Right ventricle myocardium superior (tissue), 1 donor: Measurements from ENCODE around the gene KIF18B. TPM values are rescaled to one million over a fixed set of nuclear protein-coding genes. Genes with fewer than 3 reads are reported as not detected.

ENCODE experiments used
- ATAC-seq: fragments of 200-7000 bp; cut with Tn5 transposase; one replicate; pipeline ENCODE4 v1.9.1; 2020; ENCODE audit warnings: mild to moderate bottlenecking; ENCODE audit not compliant: poor library complexity
- DNase-seq: peaks from one replicate; pipeline ENCODE4 v3.0.0-alpha.2; 2020
- intact Hi-C: fragments of 100-400 bp; cut with DNase I; formaldehyde crosslinking; loops from one replicate; pipeline ENCODE4 v1.11.2; 2022
- long read RNA-seq: library from polyadenylated mRNA; unstranded; transcript quantifications from one replicate; pipeline ENCODE4 v2.0.0, GENCODE V29; 2021
- total RNA-seq: library from RNA; stranded (reverse); fragmentation: NEBNext Ultra II Directional; extraction: Animal tissue kit (Norgen Biotek cat#: 25700); gene quantifications from one replicate; pipeline ENCODE4 v1.2.1, GENCODE V29; 2021
- donor health status: DM: no; HTN: yes; CAD: no; lungs with severe emphysema.

Gene KIF18B
- total RNA-seq: 1.8 TPM
- long read RNA-seq, partial matches to known transcripts: 8 of 10 reads
- long read RNA-seq, other reads (novel, unspliced or antisense): 2 of 10 reads

DNA sequence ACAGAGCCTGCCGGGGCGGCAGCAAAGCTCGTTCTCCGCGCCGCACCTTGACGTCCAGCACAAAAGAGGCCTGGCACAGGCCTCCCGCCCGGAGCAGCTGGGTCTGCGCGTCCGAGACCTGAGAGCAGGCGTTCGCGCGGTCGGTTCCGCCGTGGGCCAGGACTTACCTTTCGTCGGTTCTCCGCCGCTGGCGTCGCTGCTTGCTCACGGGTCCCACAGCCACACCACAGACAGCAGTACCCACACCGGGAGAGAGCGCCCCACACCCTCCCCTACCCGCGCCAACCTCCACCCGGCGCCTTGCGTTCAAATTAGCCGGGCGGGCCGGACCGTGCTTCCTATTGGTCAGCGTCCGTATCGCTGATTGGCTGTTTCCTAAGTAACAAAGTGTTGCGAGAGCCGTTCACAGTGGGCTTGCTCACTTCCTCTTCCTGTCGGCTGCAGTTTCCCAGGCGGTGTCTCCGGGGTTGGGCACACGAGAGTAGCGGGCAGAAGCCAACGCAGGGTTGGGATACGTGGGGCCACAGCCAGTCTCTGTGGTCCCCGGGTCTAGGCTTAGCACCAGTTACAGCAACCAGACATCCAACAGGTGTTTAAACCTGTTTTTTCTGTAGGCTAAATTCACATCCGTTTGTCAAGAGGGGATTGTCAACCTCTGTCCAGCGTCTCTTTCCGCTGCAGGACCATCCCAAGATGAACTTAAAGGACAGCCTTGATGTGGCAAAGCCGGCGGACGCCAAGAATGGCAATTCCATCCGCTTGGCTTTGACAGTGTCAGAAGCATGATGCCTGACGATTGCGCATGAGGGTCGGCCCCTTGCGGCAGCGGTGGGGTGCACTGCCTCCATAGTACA, at the start of gene KIF18B:
Gene KIF18B (minus strand): TSS at position 313 of the 854 bp plus-strand sequence. CDS start 11,429 bp downstream, outside the sequence.
- intact Hi-C loops: no loop called here
- peak; percentile 91 for DNase-seq
- ATAC-seq: peak; percentile 99

- no peak for DNase-seq
- intact Hi-C loops: no loop called here
- ATAC-seq: no peak
Observed at GRCh38 chr17:44996304-44996703, 48.7 kb upstream of the KIF18B start.

GRCh38 chr17:44995436-44996001, 47.9 kb upstream of the KIF18B start:
- intact Hi-C loops: no loop called here
- DNase-seq (peak; percentile 66), ATAC-seq (peak; percentile 78)

DNA sequence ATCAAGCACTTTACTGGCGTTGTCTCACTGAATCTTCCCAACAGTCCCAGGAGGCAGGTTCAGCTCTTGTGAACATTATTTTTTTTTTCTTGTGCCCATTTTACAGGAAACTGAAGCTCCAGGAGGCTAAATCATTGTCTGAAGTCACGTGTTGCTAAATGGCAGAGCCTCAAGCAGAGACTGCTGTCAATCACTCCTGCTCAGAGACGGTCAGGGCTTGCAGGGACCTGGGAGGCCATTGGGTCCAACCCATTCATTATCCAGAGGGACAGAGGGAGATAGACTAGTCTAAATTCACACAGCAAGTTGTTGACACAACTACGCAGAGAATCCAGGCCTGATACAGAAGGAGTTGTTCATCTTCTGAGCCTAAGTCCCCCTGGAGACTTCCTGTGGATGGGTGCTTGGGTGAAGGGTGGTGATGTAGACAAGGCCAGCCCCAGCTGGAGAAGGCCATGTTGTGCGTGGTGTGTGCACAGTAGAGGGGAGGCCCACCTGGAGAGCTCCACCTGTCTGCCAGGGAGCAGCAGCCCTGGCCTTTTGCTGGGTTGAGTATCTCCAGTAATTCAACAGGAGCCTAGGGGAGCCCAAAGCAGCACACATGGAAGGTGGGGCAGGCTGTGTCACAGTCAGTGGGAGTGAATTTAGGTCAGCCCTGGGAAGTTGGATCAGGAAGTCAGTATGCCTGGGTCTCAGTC, 44.8 kb upstream of the KIF18B start:
- no peak for ATAC-seq
- intact Hi-C loops: no loop called here
- no peak for DNase-seq

DNA sequence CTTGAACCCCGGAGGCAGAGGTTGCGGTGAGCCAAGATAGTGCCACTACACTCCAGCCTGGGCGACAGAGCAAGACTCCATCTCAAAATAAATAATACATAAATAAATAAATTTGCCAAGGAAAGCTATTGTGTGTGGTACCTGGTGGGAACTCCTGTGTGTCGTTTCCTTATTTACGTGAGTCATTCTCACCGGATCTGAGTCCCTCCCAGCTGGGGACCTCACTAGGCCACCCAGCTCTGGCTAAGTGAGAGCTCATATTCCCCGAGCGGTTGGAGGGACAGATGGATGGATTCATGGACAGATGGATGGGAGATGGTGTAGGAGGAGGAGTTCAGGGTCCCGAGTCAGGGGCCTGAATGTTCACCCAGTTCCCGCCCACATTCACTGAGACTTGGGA, 43.4 kb upstream of the KIF18B start:
- DNase-seq (no peak), ATAC-seq (no peak)
- intact Hi-C loops: no loop called here

- intact Hi-C loops: no loop called here
- no peak for DNase-seq
- ATAC-seq: no peak
Observed at GRCh38 chr17:44989552-44990138, 42.1 kb upstream of the KIF18B start.

DNA sequence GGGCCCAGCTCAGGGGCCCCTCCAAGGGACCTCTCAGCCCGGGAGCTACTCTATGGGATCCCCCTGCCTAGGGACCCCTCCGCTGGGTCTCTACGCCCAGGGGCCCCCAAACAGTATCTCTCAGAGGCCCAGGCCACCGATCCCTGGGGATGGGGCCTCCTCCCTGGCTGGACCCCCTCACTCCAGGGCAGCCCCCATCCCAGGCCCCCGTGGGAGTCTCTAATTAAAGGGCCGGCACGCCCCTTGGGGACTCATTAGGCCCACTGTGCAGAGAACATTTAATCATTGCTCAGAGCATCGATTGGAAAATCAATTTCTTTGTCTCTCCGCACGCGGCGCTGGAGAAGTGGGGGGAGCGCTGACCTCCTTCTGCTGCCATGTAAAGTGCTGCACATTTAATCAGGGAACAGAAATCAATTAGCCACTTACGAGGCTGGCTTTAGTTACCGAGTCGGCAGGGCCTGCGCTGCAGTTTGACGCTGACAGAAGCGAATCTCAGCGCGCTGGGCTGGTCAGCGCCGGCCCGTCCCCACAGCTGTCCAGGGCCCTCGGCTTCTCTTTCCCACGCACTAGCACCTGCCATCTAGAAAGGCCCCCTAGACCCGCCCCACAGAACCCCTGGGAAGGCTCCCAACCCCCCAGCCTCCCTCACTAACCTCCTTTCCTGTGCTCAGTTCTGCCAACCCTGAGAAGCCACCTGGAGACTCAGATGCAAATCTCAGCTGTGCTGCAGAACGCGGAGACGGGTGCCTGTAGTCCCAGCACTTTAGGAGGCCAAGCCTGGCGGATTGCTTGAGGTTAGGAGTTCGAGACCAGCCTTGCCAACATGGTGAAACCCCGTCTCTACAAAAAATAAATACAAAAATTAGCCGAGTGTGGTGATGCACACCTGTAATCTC, 40.7 kb upstream of the KIF18B start:
- no peak for DNase-seq
- intact Hi-C loops: no loop called here
- no peak for ATAC-seq

GRCh38 chr17:44983563-44983962, 36.0 kb upstream of the KIF18B start:
- intact Hi-C loops: no loop called here
- peak; percentile 77 for ATAC-seq

GRCh38 chr17:44982113-44982702, 34.6 kb upstream of the KIF18B start:
- ATAC-seq (no peak), DNase-seq (no peak)
- intact Hi-C loops: no loop called here

More at GRCh38 chr17:44983563-44983962, 36.0 kb upstream of the KIF18B start:
- DNase-seq: peak; percentile 70

GRCh38 chr17:44981221-44981968, 33.8 kb upstream of the KIF18B start:
- intact Hi-C loops: no loop called here
- ATAC-seq: no peak
- DNase-seq: no peak

DNA sequence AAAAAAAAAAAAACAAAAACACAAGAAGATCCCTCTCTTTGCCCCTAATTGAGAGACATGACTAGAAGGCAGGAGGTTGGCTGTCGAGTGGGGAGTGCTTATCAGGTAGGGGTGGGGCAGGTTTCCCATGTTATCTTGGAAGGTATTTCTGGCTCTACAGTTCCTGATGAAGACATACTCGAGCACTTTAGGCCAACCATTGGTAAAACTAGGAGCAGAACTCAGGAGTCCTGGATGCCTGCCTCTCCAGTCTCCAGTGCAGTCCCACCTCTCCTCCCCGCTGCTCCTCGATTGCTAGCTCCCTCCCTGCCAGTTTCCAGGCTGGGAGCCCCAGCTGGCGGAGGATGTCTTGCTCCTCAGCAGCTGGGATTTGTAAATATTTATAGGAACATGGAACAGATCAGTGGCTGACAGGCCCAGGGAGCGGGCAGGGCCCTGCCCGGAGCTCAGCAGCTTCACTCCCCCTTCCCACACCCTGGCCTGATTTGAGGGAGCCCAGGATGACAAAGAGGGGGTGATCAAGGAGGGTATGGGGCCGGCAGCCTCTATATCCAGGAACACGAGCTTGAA, 31.9 kb upstream of the KIF18B start:
- intact Hi-C loops: no loop called here
- peak; percentile 54 for DNase-seq
- ATAC-seq: peak; percentile 53

DNA sequence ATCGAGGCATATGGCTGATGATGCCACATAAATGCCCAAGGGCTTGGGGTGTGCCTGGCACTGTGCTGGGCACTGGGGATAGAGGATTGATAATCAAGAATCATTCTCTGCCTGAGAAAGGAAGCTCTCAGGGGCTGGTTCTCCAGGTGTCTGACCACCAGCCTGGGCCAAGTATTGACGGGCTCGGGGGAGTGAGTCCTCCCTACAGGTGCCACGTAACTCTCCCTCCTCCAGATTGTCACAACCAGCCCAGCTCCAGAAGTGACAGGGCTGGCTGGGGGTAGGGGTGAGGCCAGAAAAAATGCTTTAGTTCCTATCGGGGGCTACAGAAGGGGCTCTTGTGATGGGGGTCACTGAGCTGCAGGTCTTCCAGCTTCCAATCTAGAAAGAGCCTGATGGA, 31.2 kb upstream of the KIF18B start:
- intact Hi-C loops: no loop called here
- ATAC-seq (no peak), DNase-seq (no peak)

DNA sequence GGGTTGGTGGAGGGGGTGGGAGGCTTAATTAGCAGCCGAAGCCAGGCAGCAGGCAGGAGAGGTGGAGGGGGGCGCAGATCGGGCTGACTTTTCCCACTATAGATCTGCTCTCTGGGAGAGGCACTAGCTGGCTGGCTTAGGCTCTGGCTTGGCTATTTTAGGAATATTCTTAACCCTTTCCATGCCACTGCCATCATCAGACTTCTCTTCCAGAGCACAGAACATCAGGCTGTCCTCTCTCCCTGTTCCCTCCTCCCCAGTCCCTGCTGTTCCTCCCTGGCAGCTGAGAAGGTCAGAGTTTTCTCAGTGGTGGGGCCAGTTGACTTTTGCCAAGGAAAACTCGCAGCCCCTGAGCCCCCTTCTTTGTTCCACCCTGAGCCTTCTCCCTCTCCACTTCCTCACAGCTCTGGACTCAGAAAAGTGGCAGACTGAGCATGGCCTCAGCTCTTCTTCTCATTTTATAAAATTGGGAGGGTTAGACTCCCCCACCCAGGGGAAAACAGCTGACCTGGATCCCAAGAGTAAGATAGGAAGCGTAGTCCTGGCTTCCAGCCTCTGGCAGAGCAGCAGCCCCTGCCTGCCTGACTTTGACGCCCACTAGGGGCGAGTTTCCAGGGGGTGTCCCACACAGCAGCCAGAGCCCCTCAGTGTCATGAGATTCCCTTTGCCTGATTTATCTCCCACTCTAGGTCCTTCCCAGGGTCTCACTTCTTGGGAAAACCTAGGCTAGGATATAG, 30.4 kb upstream of the KIF18B start:
- intact Hi-C loops: no loop called here
- peak; percentile 21 for ATAC-seq

GRCh38 chr17:44977065-44977464, 29.5 kb upstream of the KIF18B start:
- DNase-seq (no peak), ATAC-seq (no peak)
- intact Hi-C loops: no loop called here

More for the DNA sequence above, 30.4 kb upstream of the KIF18B start:
- DNase-seq: no peak

DNA sequence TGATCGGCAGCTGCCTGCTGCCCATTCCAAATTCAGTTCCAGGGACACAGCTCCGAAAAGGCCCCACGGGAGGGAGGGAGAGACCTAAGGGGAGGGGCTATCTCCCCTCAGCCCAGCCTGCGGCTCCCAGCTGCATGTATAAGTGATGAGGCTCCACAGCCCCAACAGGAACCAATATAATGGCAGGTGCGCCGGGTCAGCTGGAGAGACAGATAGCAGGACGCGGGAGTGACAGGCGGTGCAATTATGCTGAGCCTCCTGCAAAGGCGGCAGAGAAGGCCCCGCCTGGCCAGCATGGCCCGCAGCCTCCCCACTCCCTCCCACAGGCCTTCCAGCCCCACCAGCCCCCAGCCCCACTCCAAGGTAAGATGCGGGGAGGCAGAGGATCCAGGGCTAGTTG, 28.6 kb upstream of the KIF18B start:
- no peak for ATAC-seq
- no peak for DNase-seq
- intact Hi-C loops: no loop called here

DNA sequence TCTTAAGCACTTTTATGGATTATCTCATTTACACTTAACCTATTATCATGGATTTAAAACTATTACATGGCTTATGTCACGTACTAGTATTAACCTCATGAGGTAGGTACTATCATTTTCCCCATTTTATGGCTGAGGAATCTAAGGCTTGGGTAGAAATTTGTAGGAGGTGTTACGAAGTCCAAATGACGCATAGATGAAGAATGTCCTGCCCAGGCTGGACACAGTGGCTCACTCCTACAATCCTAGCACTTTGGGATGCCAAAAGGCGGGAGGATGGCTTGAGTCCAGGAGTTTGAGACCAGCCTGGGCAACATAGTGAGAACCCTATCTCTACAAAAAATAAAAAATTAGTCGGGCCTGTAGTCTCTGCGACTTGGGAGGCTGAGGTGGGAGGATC, 25.4 kb upstream of the KIF18B start:
- intact Hi-C loops: no loop called here
- DNase-seq: no peak
- no peak for ATAC-seq
